ENCODE data around the gene KLHDC10. TPM values are rescaled to one million over a fixed set of nuclear protein-coding genes. Genes with fewer than 3 reads are reported as not detected.
"Not testable (repeated sequence)": the region's sequence is repeated elsewhere in the genome, so short reads cannot be mapped to it uniquely, and the experiment has no call there.

Gene KLHDC10
- total RNA-seq, 2 experiments from 2014 or later: 7.0 to 8.8 TPM

DNA sequence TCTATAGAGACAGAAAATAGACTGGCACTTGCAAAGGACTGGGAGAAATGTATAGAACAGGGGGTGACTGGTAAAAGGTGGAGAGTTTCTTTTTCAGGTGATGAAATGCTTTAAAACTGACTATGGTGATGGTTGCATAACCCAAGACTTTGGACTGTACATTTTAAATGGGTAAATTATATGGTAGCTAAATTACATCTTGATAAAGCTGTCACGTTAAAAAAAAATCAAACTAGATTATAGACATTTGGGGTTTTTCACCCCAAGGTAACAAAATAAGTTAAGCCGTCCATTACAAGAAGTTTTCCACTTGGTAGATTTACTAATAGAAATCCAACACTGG, 110.9 kb downstream of the KLHDC10 start:
- no peak overlapping the region for H3K27ac Mint-ChIP-seq
- no peak for DNase-seq
- intact Hi-C loops (cut with DNase I, micrococcal nuclease): no loop called here
- ChIA-PET POLR2A (interaction anchor here (0.5 to 1.3 kb wide), 2 partner anchors 24 to 239 kb away, joined by 3 read pairs; partner anchors contain the start of gene TMEM209), CTCF (no interaction called here)
- Histone ChIP-seq H3K4me1 (ENCODE audit: insufficient read depth, low read length) (no peaks in the 10 kb centered on the region), H3K36me3 (ENCODE audit: insufficient read depth, low read length) (peaks cover 63% of the 10 kb centered on the region), H3K4me3 (ENCODE audit: low read length) (no peak overlapping the region), H3K27ac (ENCODE audit: low read depth in 1 of 2, low read length in 2 of 2) (no peak overlapping the region), H3K9me3 (ENCODE audit: control insufficient read depth in 1 of 2, insufficient read depth in 1 of 2, low read length in 2 of 2) (no peaks in the 10 kb centered on the region), H3K27me3 (ENCODE audit: control insufficient read depth in 1 of 2, insufficient read depth in 2 of 2, low read length in 2 of 2) (no peaks in the 10 kb centered on the region)
- no peaks in the 10 kb centered on the region for H3K27me3 Mint-ChIP-seq
- no peaks in the 10 kb centered on the region for H3K9me3 Mint-ChIP-seq
- TF ChIP-seq, protein P1, sequence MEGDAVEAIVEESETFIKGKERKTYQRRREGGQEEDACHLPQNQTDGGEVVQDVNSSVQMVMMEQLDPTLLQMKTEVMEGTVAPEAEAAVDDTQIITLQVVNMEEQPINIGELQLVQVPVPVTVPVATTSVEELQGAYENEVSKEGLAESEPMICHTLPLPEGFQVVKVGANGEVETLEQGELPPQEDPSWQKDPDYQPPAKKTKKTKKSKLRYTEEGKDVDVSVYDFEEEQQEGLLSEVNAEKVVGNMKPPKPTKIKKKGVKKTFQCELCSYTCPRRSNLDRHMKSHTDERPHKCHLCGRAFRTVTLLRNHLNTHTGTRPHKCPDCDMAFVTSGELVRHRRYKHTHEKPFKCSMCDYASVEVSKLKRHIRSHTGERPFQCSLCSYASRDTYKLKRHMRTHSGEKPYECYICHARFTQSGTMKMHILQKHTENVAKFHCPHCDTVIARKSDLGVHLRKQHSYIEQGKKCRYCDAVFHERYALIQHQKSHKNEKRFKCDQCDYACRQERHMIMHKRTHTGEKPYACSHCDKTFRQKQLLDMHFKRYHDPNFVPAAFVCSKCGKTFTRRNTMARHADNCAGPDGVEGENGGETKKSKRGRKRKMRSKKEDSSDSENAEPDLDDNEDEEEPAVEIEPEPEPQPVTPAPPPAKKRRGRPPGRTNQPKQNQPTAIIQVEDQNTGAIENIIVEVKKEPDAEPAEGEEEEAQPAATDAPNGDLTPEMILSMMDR (IDR thresholded peaks at IDR 0.05): no peak
- peaks cover 3% of the 10 kb centered on the region for H3K4me1 Mint-ChIP-seq (ENCODE audit: low read depth)
- no peak overlapping the region for H3K4me3 Mint-ChIP-seq
- ATAC-seq (ENCODE audit: poor library complexity): no peak
- peaks cover 85% of the 10 kb centered on the region for H3K36me3 Mint-ChIP-seq (ENCODE audit: low read depth)

- H3K27me3 ChIP-seq (ENCODE audit: control insufficient read depth in 1 of 2, insufficient read depth in 2 of 2, low read length in 2 of 2): no peaks in the 10 kb centered on the region
- peaks cover 65% of the 10 kb centered on the region for H3K36me3 ChIP-seq (ENCODE audit: insufficient read depth, low read length)
- ChIA-PET POLR2A (no interaction called here), CTCF (interaction anchor here (1.0 to 1.7 kb wide), 2 partner anchors 10 kb away, joined by 3 read pairs; no protein-coding TSS in a partner anchor)
- H3K4me1 Mint-ChIP-seq (ENCODE audit: low read depth): peaks cover 3% of the 10 kb centered on the region
- intact Hi-C loops (cut with DNase I, micrococcal nuclease): no loop called here
- no peaks in the 10 kb centered on the region for H3K4me1 ChIP-seq (ENCODE audit: insufficient read depth, low read length)
- H3K27ac Mint-ChIP-seq: no peak overlapping the region
- no peak overlapping the region for H3K4me3 ChIP-seq (ENCODE audit: low read length)
- H3K9me3 Mint-ChIP-seq: no peaks in the 10 kb centered on the region
- H3K27me3 Mint-ChIP-seq: no peaks in the 10 kb centered on the region
- H3K9me3 ChIP-seq (ENCODE audit: control insufficient read depth in 1 of 2, insufficient read depth in 1 of 2, low read length in 2 of 2): no peaks in the 10 kb centered on the region
- no peak overlapping the region for H3K4me3 Mint-ChIP-seq
- TF ChIP-seq, protein P1 (IDR thresholded peaks at IDR 0.05): no peak
- H3K36me3 Mint-ChIP-seq (ENCODE audit: low read depth): peaks cover 86% of the 10 kb centered on the region
- H3K27ac ChIP-seq (ENCODE audit: low read depth in 1 of 2, low read length in 2 of 2): no peak overlapping the region
- no peak for ATAC-seq (ENCODE audit: poor library complexity)
- DNase-seq: no peak
These were observed 112.7 kb downstream of the KLHDC10 start for GRCh38 chr7:130182990-130183389.

DNA sequence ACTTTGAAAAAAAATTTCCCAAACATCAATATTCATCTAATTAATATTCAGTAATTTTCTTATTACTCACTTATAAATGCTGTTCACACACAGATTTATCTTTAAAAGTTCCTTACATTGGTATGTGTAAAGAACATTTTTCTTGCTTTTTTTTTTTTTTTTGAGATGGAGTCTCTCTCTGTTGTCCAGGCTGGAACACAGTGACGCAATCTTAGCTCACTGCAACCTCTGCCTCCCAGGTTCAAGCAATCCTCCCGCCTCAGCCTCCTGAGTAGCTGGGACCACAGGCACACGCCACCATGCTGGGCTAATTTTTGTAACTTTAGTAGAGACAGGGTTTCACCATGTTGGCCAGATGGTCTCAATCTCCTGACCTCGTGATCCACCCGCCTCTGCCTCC, 114.0 kb downstream of the KLHDC10 start:
- H3K27ac Mint-ChIP-seq; ATAC-seq (ENCODE audit: poor library complexity); H3K4me3 Mint-ChIP-seq; H3K27ac ChIP-seq (ENCODE audit: low read depth in 1 of 2, low read length in 2 of 2); H3K9me3 ChIP-seq (ENCODE audit: control insufficient read depth in 1 of 2, insufficient read depth in 1 of 2, low read length in 2 of 2); DNase-seq; H3K27me3 ChIP-seq (ENCODE audit: control insufficient read depth in 1 of 2, insufficient read depth in 2 of 2, low read length in 2 of 2); H3K4me1 Mint-ChIP-seq (ENCODE audit: low read depth); H3K4me3 ChIP-seq (ENCODE audit: low read length); H3K9me3 Mint-ChIP-seq; H3K27me3 Mint-ChIP-seq; intact Hi-C loops (cut with DNase I, micrococcal nuclease); H3K4me1 ChIP-seq (ENCODE audit: insufficient read depth, low read length): not testable (repeated sequence)
- peaks cover 85% of the 10 kb centered on the region for H3K36me3 Mint-ChIP-seq (ENCODE audit: low read depth)
- CTCF ChIA-PET: interaction anchor here (1.7 kb wide), 1 partner anchor 9 kb away, joined by 3 read pairs; no protein-coding TSS in a partner anchor
- POLR2A ChIA-PET: interaction anchor here (1.6 kb wide), 1 partner anchor 9 kb away, joined by 4 read pairs; no protein-coding TSS in a partner anchor
- peaks cover 61% of the 10 kb centered on the region for H3K36me3 ChIP-seq (ENCODE audit: insufficient read depth, low read length)

Other genes starting within 250 kb of the KLHDC10 start
- gene UBE2H, start 117.6 kb upstream of the KLHDC10 start, total RNA-seq: 10 to 100 TPM; 52.1 to 52.5 TPM
- 1 to 10 TPM; 5.7 to 7.2 TPM for gene ZC3HC1, start 19.2 kb upstream of the KLHDC10 start, total RNA-seq
- 10 to 100 TPM; 18.3 to 18.8 TPM for gene TMEM209, start 134.9 kb downstream of the KLHDC10 start, total RNA-seq
- gene SSMEM1, start 137.3 kb downstream of the KLHDC10 start, total RNA-seq: not detected
- not detected for gene CPA2, start 196.3 kb downstream of the KLHDC10 start, total RNA-seq
- not detected for gene CPA4, start 222.6 kb downstream of the KLHDC10 start, total RNA-seq